Neural cell (in vitro differentiated cells): ENCODE measurements around the gene FNDC3A. TPM values are rescaled to one million over a fixed set of nuclear protein-coding genes. Genes with fewer than 3 reads are reported as not detected.
A peak's percentile ranks its signal among the peaks of the same experiment; 100 is the strongest.

Experiments used
- H2AFZ ChIP-seq: fragments of 200-600, 300-800 bp; sonication (generic), shearing (Covaris generic); 2 replicates; pipeline ENCODE4 v1.6.0; 2014; ENCODE audit warnings: low read depth, mild to moderate bottlenecking, antibody characterized with exemption, low read length, moderate library complexity
- H3F3A ChIP-seq: fragments of 200-600 bp; shearing (Covaris generic); 2 replicates; pipeline ENCODE4 v1.6.1; 2016; ENCODE audit warnings: mild to moderate bottlenecking, moderate library complexity, mixed read lengths, antibody characterized with exemption, low read length; ENCODE audit not compliant: insufficient read depth, poor library complexity, severe bottlenecking
- H3K27ac ChIP-seq: fragments of 200-600, 300-800 bp; sonication (generic), shearing (Covaris generic); 2 replicates; pipeline ENCODE4 v1.5.1; 2014; ENCODE audit warnings: mild to moderate bottlenecking, low read length, moderate library complexity
- H3K27me3 ChIP-seq: fragments of 300-800, 200-600 bp; sonication (generic), shearing (Covaris generic); 2 replicates; pipeline ENCODE4 v1.6.0; 2014; ENCODE audit warnings: mild to moderate bottlenecking, low read depth, low read length, moderate library complexity; ENCODE audit not compliant: insufficient read depth
- H3K36me3 ChIP-seq: fragments of 300-800, 200-600 bp; sonication (generic), shearing (Covaris generic); 2 replicates; pipeline ENCODE4 v1.5.1; 2014; ENCODE audit warnings: mild to moderate bottlenecking, antibody characterized with exemption, low read length, moderate library complexity; ENCODE audit not compliant: insufficient read depth
- H3K4me2 ChIP-seq: fragments of 300-800, 200-600 bp; sonication (generic), shearing (Covaris generic); 2 replicates; pipeline ENCODE4 v1.6.0; 2014; ENCODE audit warnings: mild to moderate bottlenecking, low read length
- H3K4me3 ChIP-seq: fragments of 300-800, 200-600 bp; sonication (generic), shearing (Covaris generic); 2 replicates; pipeline ENCODE4 v1.5.1; 2014; ENCODE audit warnings: mild to moderate bottlenecking, low read length, moderate library complexity
- H3K79me2 ChIP-seq: fragments of 200-600 bp; shearing (Covaris generic); replicated peaks from 2 replicates; pipeline ENCODE4 v1.6.0; 2014; ENCODE audit warnings: mild to moderate bottlenecking, low read length, moderate library complexity; ENCODE audit not compliant: insufficient read depth
- H3K9ac ChIP-seq: fragments of 300-800, 200-600 bp; sonication (generic), shearing (Covaris generic); 2 replicates; pipeline ENCODE4 v1.6.1; 2016; ENCODE audit warnings: mild to moderate bottlenecking, low read length, mixed read lengths
- H3K9me2 ChIP-seq: fragments of 200-600 bp; shearing (Covaris generic); 2 replicates; pipeline ENCODE4 v1.6.1; 2016; ENCODE audit warnings: mild to moderate bottlenecking, low read length, mixed read lengths; ENCODE audit not compliant: insufficient read depth
- H3K9me3 ChIP-seq: fragments of 200-600, 300-800 bp; sonication (generic), shearing (Covaris generic); 2 replicates; pipeline ENCODE4 v1.6.1; 2016; ENCODE audit warnings: mild to moderate bottlenecking, mixed run types, low read length, moderate library complexity, mixed read lengths
- H4K20me1 ChIP-seq: fragments of 200-600 bp; shearing (Covaris generic); 2 replicates; pipeline ENCODE4 v1.6.1; 2016; ENCODE audit warnings: mild to moderate bottlenecking, mixed run types; ENCODE audit not compliant: insufficient read depth
- CTCF ChIP-seq: fragments of 450-650 bp; IDR thresholded peaks from 2 replicates; pipeline ENCODE4 v1.5.1; 2014; ENCODE audit warnings: antibody characterized with exemption, mild to moderate bottlenecking, moderate library complexity; ENCODE audit not compliant: poor library complexity, severe bottlenecking
- EP300 ChIP-seq: fragments of 450-650 bp; conservative IDR thresholded peaks from 2 replicates; pipeline ENCODE4 v1.6.1; 2014; ENCODE audit warnings: antibody characterized with exemption, mild to moderate bottlenecking, moderate library complexity; ENCODE audit not compliant: poor library complexity, severe bottlenecking
- EZH2 ChIP-seq: fragments of 200-600, 300-800 bp; shearing (Covaris generic), sonication (generic); IDR thresholded peaks from 2 replicates; pipeline ENCODE4 v1.6.1; 2014; ENCODE audit warnings: antibody characterized with exemption, low read length, borderline replicate concordance, mild to moderate bottlenecking; ENCODE audit not compliant: insufficient read depth, poor library complexity, severe bottlenecking
- MXI1 ChIP-seq: fragments of 450-650 bp; conservative IDR thresholded peaks from 2 replicates; pipeline ENCODE4 v1.6.1; 2014; ENCODE audit warnings: antibody characterized with exemption, mild to moderate bottlenecking; ENCODE audit not compliant: poor library complexity, severe bottlenecking
- POLR2AphosphoS5 ChIP-seq: IDR thresholded peaks from 2 replicates; pipeline ENCODE4 v1.6.1; 2012
- RAD21 ChIP-seq: fragments of 450-650 bp; conservative IDR thresholded peaks from 2 replicates; pipeline ENCODE4 v1.6.1; 2014; ENCODE audit warnings: antibody characterized with exemption, mild to moderate bottlenecking, moderate library complexity
- REST ChIP-seq: IDR thresholded peaks from 2 replicates; pipeline ENCODE4 v1.6.1; 2012; ENCODE audit warnings: borderline replicate concordance
- SMC3 ChIP-seq: fragments of 450-650 bp; conservative IDR thresholded peaks from 2 replicates; pipeline ENCODE4 v1.6.1; 2014; ENCODE audit warnings: antibody characterized with exemption, mild to moderate bottlenecking, moderate library complexity; ENCODE audit not compliant: poor library complexity
- TAF1 ChIP-seq: IDR thresholded peaks from 2 replicates; pipeline ENCODE4 v1.6.1; 2012; ENCODE audit warnings: low read depth
- polyA plus RNA-seq: library from polyadenylated mRNA; depleted of rRNA; stranded (reverse); fragments of >200 nt; gene quantifications from 2 replicates; pipeline ENCODE4 v1.2.3, GENCODE V29; 2014

Gene FNDC3A
- polyA plus RNA-seq, 1 donor from 2014 or later = 83.8 TPM

- no peak overlapping the region for H3K27ac ChIP-seq
Observed at GRCh38 chr13:48978942-48979601, 3.4 kb downstream of the FNDC3A start.

GRCh38 chr13:48979892-48980291, 4.2 kb downstream of the FNDC3A start:
- Histone ChIP-seq H3K27ac (no peak overlapping the region), H3K4me3 (no peak overlapping the region), H3K9me2 (no peaks in the 10 kb centered on the region), H3K79me2 (peaks cover 63% of the 10 kb centered on the region), H3K36me3 (no peaks in the 10 kb centered on the region), H3K9me3 (no peaks in the 10 kb centered on the region), H3K4me2 (no peak overlapping the region), H3F3A (peaks cover 4% of the 10 kb centered on the region), H2AFZ (no peak overlapping the region), H3K27me3 (no peaks in the 10 kb centered on the region), H3K9ac (no peak overlapping the region), H4K20me1 (no peaks in the 10 kb centered on the region)
- TF ChIP-seq TAF1 = no peak
- no peak for TF ChIP-seq REST
- no peak for TF ChIP-seq POLR2AphosphoS5
- no peak for TF ChIP-seq SMC3
- TF ChIP-seq EZH2 = no peak

More at GRCh38 chr13:48978942-48979601, 3.4 kb downstream of the FNDC3A start:
- no peak overlapping the region for H3K9ac ChIP-seq
- peak overlapping the region; percentile 89 for H3K4me3 ChIP-seq
- H3K27me3 ChIP-seq = no peaks in the 10 kb centered on the region
- no peaks in the 10 kb centered on the region for H3K36me3 ChIP-seq
- no peak overlapping the region for H3K4me2 ChIP-seq
- no peak overlapping the region for H2AFZ ChIP-seq
- no peaks in the 10 kb centered on the region for H3K9me2 ChIP-seq
- H3K9me3 ChIP-seq = no peaks in the 10 kb centered on the region
- no peaks in the 10 kb centered on the region for H4K20me1 ChIP-seq
- peaks cover 4% of the 10 kb centered on the region for H3F3A ChIP-seq
- H3K79me2 ChIP-seq = peaks cover 60% of the 10 kb centered on the region
- TF ChIP-seq RAD21 (no peak), EZH2 (no peak), POLR2AphosphoS5 (no peak), EP300 (no peak), CTCF (no peak), REST (no peak), TAF1 (no peak), SMC3 (no peak), MXI1 (no peak)
